Body of pancreas (tissue), 4 donors: ENCODE results near the gene HSD3B7. TPM values are rescaled to one million over a fixed set of nuclear protein-coding genes. Genes with fewer than 3 reads are reported as not detected.

Source experiments
- ATAC-seq: fragments of 150-250 bp; one replicate; pipeline ENCODE4 v1.9.1; 2016
- DNase-seq, 4 donors: peaks; one replicate each; pipeline ENCODE4 v3.0.0-alpha.2; 2019
- H3K27ac ChIP-seq, 4 donors: fragments of 200-600 bp; sonication (generic); 1 replicate in 3 of 4; 2 replicates in 1 of 4; pipeline versions ENCODE4 v1.5.1 to v1.6.1; 2016 to 2019; ENCODE audit warnings: mild to moderate bottlenecking in 1 of 4, mixed read lengths in 1 of 4, moderate library complexity in 1 of 4
- H3K27me3 ChIP-seq, 2 donors: fragments of 200-600 bp; sonication (generic); one replicate each; pipeline ENCODE4 v1.6.0; 2016; ENCODE audit warnings: mild to moderate bottlenecking in 1 of 2
- H3K36me3 ChIP-seq, 2 donors: fragments of 200-600 bp; sonication (generic); replicated peaks in 1 of 2; 2 replicates each; pipeline ENCODE4 v1.5.1; 2016; ENCODE audit warnings: low read depth in 2 of 2; ENCODE audit not compliant: insufficient read depth in 1 of 2
- H3K4me1 ChIP-seq: fragments of 200-600 bp; sonication (generic); one replicate; pipeline ENCODE4 v1.6.0; 2016
- H3K4me3 ChIP-seq, 2 donors: fragments of 200-600 bp; sonication (generic); 1 replicate in 1 of 2; 2 replicates in 1 of 2; pipeline ENCODE4 v1.5.1; 2016 to 2019
- H3K9me3 ChIP-seq, 3 donors: fragments of 200-600 bp; sonication (generic); 1 replicate in 2 of 3; 2 replicates in 1 of 3; pipeline ENCODE4 v1.5.1; 2016
- CTCF ChIP-seq, 7 experiments: fragments of 450-650 bp in 4 of 7; fragments of 200-600 bp in 3 of 7; sonication (generic) in 3 of 7; IDR thresholded peaks; one replicate each; pipeline ENCODE4 v1.5.1; 2016 to 2019; ENCODE audit warnings: antibody characterized with exemption in 7 of 7
- POLR2A ChIP-seq, 3 donors: fragments of 450-650 bp; IDR thresholded peaks; one replicate each; pipeline ENCODE4 v1.6.1; 2016; ENCODE audit warnings: antibody characterized with exemption in 3 of 3, mild to moderate bottlenecking in 2 of 3
- WGBS, 2 donors: methylation state at CpG; one replicate each; pipeline ENCODE4 v1.1.5; 2017; 5-methylcytosine and 5-hydroxymethylcytosine counted together
- intact Hi-C: fragments of 100-400 bp; cut with DNase I; formaldehyde crosslinking; loops from one replicate; pipeline ENCODE4 v1.15.1; 2023
- total RNA-seq, 2 donors: library from RNA; depleted of rRNA; stranded (reverse); fragments of >200 nt; gene quantifications; one replicate each; pipeline ENCODE4 v1.1.0, GENCODE V29; 2016

HSD3B7 gene
- total RNA-seq, 2 donors from 2014 or later, result 20.5 to 21.4 TPM

GRCh38 chr16:30983898-30984610, 953 bp upstream of the HSD3B7 start:
- H3K27me3 ChIP-seq, result no peaks in the 10 kb centered on the region
- peaks cover 10 to 18% of the 10 kb centered on the region in 2 donors for H3K36me3 ChIP-seq
- TF ChIP-seq POLR2A (IDR thresholded peaks at IDR 0.05) (no peak), CTCF (IDR thresholded peaks at IDR 0.05) (no peak)
- no peaks in the 10 kb centered on the region for H3K9me3 ChIP-seq
- H3K4me3 ChIP-seq, result no peak overlapping the region
- no peak for DNase-seq
- ATAC-seq, result no peak
- intact Hi-C loops, result loop anchor here (5.0 to 10.0 kb wide), 3 partner anchors 161 to 881 kb away; no protein-coding TSS in a partner anchor
- WGBS, 2 donors, result 77 to 86% methylated on average over 12 to 13 of the region's 14 CpGs
- H3K27ac ChIP-seq, result peak overlapping the region in 2 of 4 donors; percentile 90 to 92
- peaks cover 17% of the 10 kb centered on the region for H3K4me1 ChIP-seq

GRCh38 chr16:30985401-30986128, 558 bp downstream of the HSD3B7 start:
- TF ChIP-seq POLR2A (IDR thresholded peaks at IDR 0.05) (peak in 2 of 3 donors; percentile 40 to 47), CTCF (IDR thresholded peaks at IDR 0.05) (peak in 4 of 7 experiments; percentile 49 to 79 (median 64))
- 15 to 44% methylated on average over 11 to 19 of the region's 20 CpGs for WGBS, 2 donors
- ATAC-seq (peak; percentile 92), DNase-seq (peak; percentile 86 to 92 (median 92))
- H3K36me3 ChIP-seq, result peaks cover 6 to 10% of the 10 kb centered on the region in 2 donors
- peak overlapping the region in 1 of 2 donors; percentile 30 for H3K4me3 ChIP-seq
- H3K27me3 ChIP-seq, result no peaks in the 10 kb centered on the region
- H3K4me1 ChIP-seq, result peaks cover 17% of the 10 kb centered on the region
- H3K27ac ChIP-seq, result peak overlapping the region; percentile 77 to 93 (median 91)
- no peaks in the 10 kb centered on the region for H3K9me3 ChIP-seq
- intact Hi-C loops, result loop anchor here (10.0 kb wide), 2 partner anchors 159 to 879 kb away; no protein-coding TSS in a partner anchor

- intact Hi-C loops, result loop anchor here (10.0 kb wide), 2 partner anchors 158 to 878 kb away; no protein-coding TSS in a partner anchor
- peak overlapping the region in 3 of 4 donors; percentile 77 to 92 (median 90) for H3K27ac ChIP-seq
- DNase-seq, result no peak
- no peak overlapping the region for H3K4me3 ChIP-seq
- H3K4me1 ChIP-seq, result peaks cover 17% of the 10 kb centered on the region
- TF ChIP-seq CTCF (IDR thresholded peaks at IDR 0.05) (no peak), POLR2A (IDR thresholded peaks at IDR 0.05) (no peak)
- H3K27me3 ChIP-seq, result no peaks in the 10 kb centered on the region
- no peaks in the 10 kb centered on the region for H3K9me3 ChIP-seq
- 88 to 89% methylated on average over 6 to 28 of the region's 29 CpGs for WGBS, 2 donors
- no peak for ATAC-seq
- H3K36me3 ChIP-seq, result peaks cover 2 to 5% of the 10 kb centered on the region in 2 donors
Observed at GRCh38 chr16:30986129-30986991, 1.4 kb downstream of the HSD3B7 start.

- Histone ChIP-seq H3K4me1 (peaks cover 17% of the 10 kb centered on the region), H3K27me3 (no peaks in the 10 kb centered on the region), H3K4me3 (no peak overlapping the region), H3K36me3 (peaks cover 0 to 2% of the 10 kb centered on the region in 2 donors), H3K27ac (no peak overlapping the region), H3K9me3 (no peaks in the 10 kb centered on the region)
- DNase-seq (no peak), ATAC-seq (no peak)
- TF ChIP-seq POLR2A (IDR thresholded peaks at IDR 0.05) (no peak), CTCF (IDR thresholded peaks at IDR 0.05) (no peak)
- intact Hi-C loops, result loop anchor here (10.0 kb wide), 2 partner anchors 157 to 877 kb away; no protein-coding TSS in a partner anchor
- 92 to 98% methylated on average over 16 to 28 of the region's 30 CpGs for WGBS, 2 donors
Observed at GRCh38 chr16:30987581-30988190, 2.7 kb downstream of the HSD3B7 start.
